K562 (cell line): ENCODE measurements around the gene ZNF609. TPM values are rescaled to one million over a fixed set of nuclear protein-coding genes. Genes with fewer than 3 reads are reported as not detected.

ENCODE experiments used
- BACH1 ChIP-seq: fragments of 200-800 bp; sonication (Bioruptor generic); IDR thresholded peaks from 2 replicates; pipeline ENCODE4 v1.6.1; 2016; ENCODE audit warnings: missing genetic modification characterization, missing compliant biosample characterization
- BRCA1 ChIP-seq, 2 experiments: fragments of 450-650 bp in 1 of 2; sonication (generic) in 1 of 2; formaldehyde crosslinking in 1 of 2; IDR thresholded peaks; 2 replicates each; pipeline versions ENCODE4 v1.5.0 to v1.6.1; 2017 to 2020; ENCODE audit warnings: mild to moderate bottlenecking in 1 of 2, missing genetic modification reagents in 1 of 2
- MAFK ChIP-seq: IDR thresholded peaks from 2 replicates; pipeline ENCODE4 v1.6.1; 2011; ENCODE audit warnings: low read length, improper control_type of control experiment
- MBD2 ChIP-seq: sonication (generic); IDR thresholded peaks from 2 replicates; pipeline ENCODE4 v1.6.1; 2016; ENCODE audit warnings: low read depth, borderline replicate concordance
- MNT ChIP-seq, 2 experiments: fragments of 450-650 bp; conservative IDR thresholded peaks; 2 replicates each; pipeline ENCODE4 v1.6.1; 2017; ENCODE audit warnings: mild to moderate bottlenecking in 2 of 2, moderate library complexity in 2 of 2
- MYBL2 ChIP-seq, 2 experiments: fragments of 450-650 bp in 1 of 2; sonication (generic) in 1 of 2; formaldehyde crosslinking in 1 of 2; IDR thresholded peaks; 2 replicates each; pipeline versions ENCODE4 v1.6.1 to v1.8.1; 2017 to 2022; ENCODE audit warnings: borderline replicate concordance in 1 of 2, inconsistent platforms in 1 of 2, low read depth in 1 of 2, mild to moderate bottlenecking in 1 of 2, missing genetic modification reagents in 1 of 2, moderate library complexity in 1 of 2
- NCOA1 ChIP-seq: fragments of 450-650 bp; IDR thresholded peaks from 2 replicates; pipeline ENCODE4 v1.6.1; 2016; ENCODE audit warnings: low read depth
- PTBP1 ChIP-seq: fragments of 200-400 bp; formaldehyde crosslinking; IDR thresholded peaks from 2 replicates; pipeline ENCODE4 v1.6.1; 2017; ENCODE audit warnings: low read depth, low read length
- PTTG1 ChIP-seq: fragments of 450-650 bp; IDR thresholded peaks from 2 replicates; pipeline ENCODE4 v1.6.1; 2016; ENCODE audit warnings: low read depth, mild to moderate bottlenecking, missing genetic modification characterization, missing compliant biosample characterization
- RERE ChIP-seq: sonication (generic); formaldehyde crosslinking; IDR thresholded peaks from 2 replicates; pipeline ENCODE4 v1.8.0; 2023; ENCODE audit warnings: missing genetic modification reagents, mild to moderate bottlenecking, borderline replicate concordance
- TBP ChIP-seq: optimal IDR thresholded peaks from 2 replicates; pipeline ENCODE3; 2011; ENCODE audit warnings: low read depth, low read length, improper control_type of control experiment
- THRAP3 ChIP-seq: fragments of 450-650 bp; IDR thresholded peaks from 2 replicates; pipeline ENCODE4 v1.6.1; 2016; ENCODE audit warnings: mild to moderate bottlenecking, inconsistent platforms, borderline replicate concordance
- ZC3H11A ChIP-seq: IDR thresholded peaks from 2 replicates; pipeline ENCODE4 v1.6.1; 2012; ENCODE audit warnings: low read depth, low read length, improper control_type of control experiment
- ZFP36 ChIP-seq: fragments of 150-350 bp; IDR thresholded peaks from 2 replicates; pipeline ENCODE4 v1.6.1; 2018; ENCODE audit warnings: low read length, low read depth; ENCODE audit not compliant: partially characterized antibody
- ZNF143 ChIP-seq: sonication (generic); formaldehyde crosslinking; IDR thresholded peaks from 2 replicates; pipeline ENCODE4 v1.9.0; 2022; ENCODE audit warnings: mild to moderate bottlenecking, missing genetic modification reagents
- polyA plus RNA-seq, 8 experiments: library from polyadenylated mRNA; depleted of rRNA in 4 of 8; stranded (reverse) in 5 of 8; unstranded in 3 of 8; fragments of >200 nt; fragmentation: Nextera tagmentation in 2 of 8; fragmentation: Illumina TruSeq in 1 of 8; extraction: Ambion mirVana in 2 of 8; extraction: Trizol in 1 of 8; gene quantifications; 2 replicates each; pipeline versions ENCODE4 v1.2.1 to v1.2.3, GENCODE V29; 2011 to 2014; ENCODE audit warnings: inconsistent platforms in 1 of 8, missing spikeins in 1 of 8
- total RNA-seq, 7 experiments: library from RNA; depleted of rRNA in 6 of 7; stranded (reverse); fragments of >200 nt in 6 of 7; fragmentation: Illumina TruSeq in 2 of 7; extraction: Trizol in 2 of 7; gene quantifications; 2 replicates each; pipeline versions ENCODE4 v1.2.1 to v1.2.3, GENCODE V29; 2011 to 2021; ENCODE audit warnings: low replicate concordance in 1 of 7
- TF ChIP-seq, protein P1 (sequence below): fragments of 200-800 bp; sonication (Bioruptor generic); IDR thresholded peaks from 2 replicates; pipeline ENCODE4 v1.6.1; 2016; ENCODE audit warnings: missing genetic modification characterization, missing compliant biosample characterization

The ZNF609 gene
- total and polyA plus RNA-seq, 9 of the 15 experiments (the other 6 are each of a cell fraction or from before 2014, with no cell fraction given), result 3.0 to 38.7 (median 17.8) TPM

- TF ChIP-seq RERE (CRISPR knock-in tag) (no peak), ZFP36 (no peak), BACH1 (tag) (no peak), MBD2 (peak; percentile 38; the same call in 1 of the 2 replicates), ZNF143 (no peak), NCOA1 (peak; percentile 44; the same call in 1 of the 2 replicates), ZC3H11A (no peak), MYBL2 (IDR thresholded peaks at IDR 0.05; ENCODE audit: low read depth) (no peak), MYBL2 (CRISPR knock-in tag; IDR thresholded peaks at IDR 0.05; ENCODE audit: borderline replicate concordance) (no peak), MAFK (no peak), PTTG1 (no peak), THRAP3 (peak; percentile 91; the same call in 1 of the 2 replicates), PTBP1 (no peak), BRCA1 (IDR thresholded peaks at IDR 0.05) (no peak), BRCA1 (CRISPR knock-in tag; IDR thresholded peaks at IDR 0.05) (no peak), TBP (peak; percentile 80), MNT (conservative IDR thresholded peaks at IDR 0.05) (peak; percentile 47 to 72; a peak in 3 of 4 replicates)
- TF ChIP-seq, protein P1, sequence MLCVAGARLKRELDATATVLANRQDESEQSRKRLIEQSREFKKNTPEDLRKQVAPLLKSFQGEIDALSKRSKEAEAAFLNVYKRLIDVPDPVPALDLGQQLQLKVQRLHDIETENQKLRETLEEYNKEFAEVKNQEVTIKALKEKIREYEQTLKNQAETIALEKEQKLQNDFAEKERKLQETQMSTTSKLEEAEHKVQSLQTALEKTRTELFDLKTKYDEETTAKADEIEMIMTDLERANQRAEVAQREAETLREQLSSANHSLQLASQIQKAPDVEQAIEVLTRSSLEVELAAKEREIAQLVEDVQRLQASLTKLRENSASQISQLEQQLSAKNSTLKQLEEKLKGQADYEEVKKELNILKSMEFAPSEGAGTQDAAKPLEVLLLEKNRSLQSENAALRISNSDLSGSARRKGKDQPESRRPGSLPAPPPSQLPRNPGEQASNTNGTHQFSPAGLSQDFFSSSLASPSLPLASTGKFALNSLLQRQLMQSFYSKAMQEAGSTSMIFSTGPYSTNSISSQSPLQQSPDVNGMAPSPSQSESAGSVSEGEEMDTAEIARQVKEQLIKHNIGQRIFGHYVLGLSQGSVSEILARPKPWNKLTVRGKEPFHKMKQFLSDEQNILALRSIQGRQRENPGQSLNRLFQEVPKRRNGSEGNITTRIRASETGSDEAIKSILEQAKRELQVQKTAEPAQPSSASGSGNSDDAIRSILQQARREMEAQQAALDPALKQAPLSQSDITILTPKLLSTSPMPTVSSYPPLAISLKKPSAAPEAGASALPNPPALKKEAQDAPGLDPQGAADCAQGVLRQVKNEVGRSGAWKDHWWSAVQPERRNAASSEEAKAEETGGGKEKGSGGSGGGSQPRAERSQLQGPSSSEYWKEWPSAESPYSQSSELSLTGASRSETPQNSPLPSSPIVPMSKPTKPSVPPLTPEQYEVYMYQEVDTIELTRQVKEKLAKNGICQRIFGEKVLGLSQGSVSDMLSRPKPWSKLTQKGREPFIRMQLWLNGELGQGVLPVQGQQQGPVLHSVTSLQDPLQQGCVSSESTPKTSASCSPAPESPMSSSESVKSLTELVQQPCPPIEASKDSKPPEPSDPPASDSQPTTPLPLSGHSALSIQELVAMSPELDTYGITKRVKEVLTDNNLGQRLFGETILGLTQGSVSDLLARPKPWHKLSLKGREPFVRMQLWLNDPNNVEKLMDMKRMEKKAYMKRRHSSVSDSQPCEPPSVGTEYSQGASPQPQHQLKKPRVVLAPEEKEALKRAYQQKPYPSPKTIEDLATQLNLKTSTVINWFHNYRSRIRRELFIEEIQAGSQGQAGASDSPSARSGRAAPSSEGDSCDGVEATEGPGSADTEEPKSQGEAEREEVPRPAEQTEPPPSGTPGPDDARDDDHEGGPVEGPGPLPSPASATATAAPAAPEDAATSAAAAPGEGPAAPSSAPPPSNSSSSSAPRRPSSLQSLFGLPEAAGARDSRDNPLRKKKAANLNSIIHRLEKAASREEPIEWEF (CRISPR knock-in tag), result no peak
Measured at GRCh38 chr15:64460206-64460723, at the start of gene ZNF609 (continued).
